Loucy (cell line): Measurements from ENCODE around the gene SPACA9.

ENCODE experiments used
- CTCF ChIP-seq: fragments of 200-600 bp; sonication (generic); conservative IDR thresholded peaks from 2 replicates; pipeline ENCODE4 v1.5.1; 2014; ENCODE audit warnings: mild to moderate bottlenecking, antibody characterized with exemption, low read length
- EZH2phosphoT487 ChIP-seq: fragments of 200-600 bp; IDR thresholded peaks from 2 replicates; pipeline ENCODE4 v1.6.1; 2018; ENCODE audit warnings: antibody characterized with exemption, mild to moderate bottlenecking, moderate library complexity, borderline replicate concordance

GRCh38 chr9:132863096-132863495 is 15.6 kb upstream of the SPACA9 start:
- TF ChIP-seq CTCF (no peak), EZH2phosphoT487 (no peak)
